Fibroblast of mammary gland (primary cell): ENCODE measurements around the gene SORCS2.

Source experiments
- DNase-seq: peaks from one replicate; pipeline ENCODE4 v3.0.0-alpha.2; 2010; ENCODE audit warnings: low read depth
- H3K4me3 ChIP-seq: 2 replicates; pipeline ENCODE4 v1.5.1; 2011; ENCODE audit warnings: low read depth, mild to moderate bottlenecking, low read length, moderate library complexity; ENCODE audit not compliant: control insufficient read depth
- CTCF ChIP-seq: conservative IDR thresholded peaks from 2 replicates; pipeline ENCODE4 v1.5.1; 2011; ENCODE audit warnings: low read depth, low read length, inconsistent platforms; ENCODE audit not compliant: control insufficient read depth, insufficient read depth

The SORCS2 gene

GRCh38 chr4:7646384-7647061, 454.2 kb downstream of the SORCS2 start:
- no peak overlapping the region for H3K4me3 ChIP-seq
- DNase-seq = peak; percentile 11
- no peak for TF ChIP-seq CTCF

GRCh38 chr4:7647186-7647585, 454.8 kb downstream of the SORCS2 start:
- H3K4me3 ChIP-seq = no peak overlapping the region
- DNase-seq = no peak
- TF ChIP-seq CTCF = no peak

GRCh38 chr4:7647600-7648543, 455.5 kb downstream of the SORCS2 start:
- H3K4me3 ChIP-seq = no peak overlapping the region
- TF ChIP-seq CTCF = no peak
- peak; percentile 76 for DNase-seq

GRCh38 chr4:7648544-7649395, 456.4 kb downstream of the SORCS2 start:
- no peak overlapping the region for H3K4me3 ChIP-seq
- no peak for TF ChIP-seq CTCF

GRCh38 chr4:7649411-7649740, 457.0 kb downstream of the SORCS2 start:
- no peak for TF ChIP-seq CTCF
- no peak overlapping the region for H3K4me3 ChIP-seq
- no peak for DNase-seq

More at GRCh38 chr4:7648544-7649395, 456.4 kb downstream of the SORCS2 start:
- DNase-seq = no peak

- H3K4me3 ChIP-seq = no peak overlapping the region
- DNase-seq = peak; percentile 95
- no peak for TF ChIP-seq CTCF
Measured at GRCh38 chr4:7649741-7650531, 457.6 kb downstream of the SORCS2 start.
